ENCODE measurements around the gene CLEC16A. TPM values are rescaled to one million over a fixed set of nuclear protein-coding genes. Genes with fewer than 3 reads are reported as not detected.

The CLEC16A gene
- total and polyA plus RNA-seq, 2 experiments from 2014 or later: 9.9 to 24.1 TPM

DNA sequence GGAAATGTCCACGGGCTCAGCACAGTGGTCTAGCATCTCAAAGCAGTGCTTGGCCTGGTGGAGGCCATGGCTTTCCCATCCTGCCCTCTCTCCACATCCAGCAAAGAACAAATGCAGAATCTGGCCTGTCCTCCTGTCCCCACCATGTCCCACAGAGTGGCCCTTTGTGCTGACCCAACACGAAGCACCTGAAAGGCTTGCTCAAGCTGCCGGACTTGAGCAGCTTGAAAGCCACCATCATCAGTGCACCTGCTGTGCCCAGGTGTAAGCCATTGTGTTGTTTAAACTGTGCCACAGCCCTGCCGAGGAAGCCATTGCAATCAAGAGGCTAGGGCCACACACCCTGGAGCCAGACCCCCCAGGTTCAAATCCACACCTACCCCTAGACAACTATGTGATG is 196.1 kb downstream of the CLEC16A start:
- no peaks in the 10 kb centered on the region; the same call in 1 of the 2 replicates for H3K4me1 ChIP-seq (ENCODE audit: insufficient read depth)
- H3K4me3 Mint-ChIP-seq: no peak overlapping the region

DNA sequence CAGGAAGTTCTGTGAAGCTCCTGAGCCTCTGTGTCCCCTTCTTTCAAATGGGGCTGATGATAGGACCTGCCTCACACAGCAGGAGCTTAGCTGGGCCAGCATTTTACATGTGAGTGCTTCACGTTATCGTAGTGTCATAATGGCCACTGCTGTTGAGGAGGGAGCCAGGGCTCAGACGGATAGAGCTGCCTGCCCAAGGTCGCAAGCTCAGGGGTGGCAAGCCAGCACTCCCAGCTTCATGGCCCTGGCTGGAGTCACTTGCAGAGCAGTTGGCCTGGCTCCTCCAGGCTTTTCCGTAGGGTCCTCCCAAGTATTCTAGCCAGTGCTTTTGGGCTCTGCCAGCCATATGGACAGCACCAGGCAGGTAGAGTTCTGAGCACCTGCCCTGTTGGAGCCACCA is 196.5 kb downstream of the CLEC16A start:
- Mint-ChIP-seq H3K27me3 (ENCODE audit: insufficient read depth, low read depth, poor library complexity) (no peaks in the 10 kb centered on the region), H3K27ac (no peak overlapping the region)
- no peak for DNase-seq (ENCODE audit: low spot score)

More for the DNA sequence above, 196.1 kb downstream of the CLEC16A start:
- no peaks in the 10 kb centered on the region for H3K27me3 ChIP-seq (ENCODE audit: insufficient read depth)
- no peak overlapping the region for H3K27ac ChIP-seq (ENCODE audit: low read depth)
- peaks cover 3% of the 10 kb centered on the region; the same call in 1 of the 2 replicates for H3K9me2 ChIP-seq (ENCODE audit: insufficient read depth)
- Mint-ChIP-seq H3K27me3 (ENCODE audit: insufficient read depth, low read depth, poor library complexity) (no peaks in the 10 kb centered on the region), H3K4me1 (peaks cover 26% of the 10 kb centered on the region), H3K9me3 (no peaks in the 10 kb centered on the region), H3K27ac (peak overlapping the region; percentile 91; the same call in 1 of the 2 replicates), H3K36me3 (ENCODE audit: low read depth) (no peaks in the 10 kb centered on the region)
- no peak overlapping the region for H2AFZ ChIP-seq
- ATAC-seq (no peak; the same call in 2 of the 3 replicates), DNase-seq (ENCODE audit: low spot score) (no peak)
- no peaks in the 10 kb centered on the region; the same call in 1 of the 2 replicates for H3K36me3 ChIP-seq (ENCODE audit: insufficient read depth)
- H3K4me2 ChIP-seq: no peak overlapping the region
- no peaks in the 10 kb centered on the region for H3K79me2 ChIP-seq (replicated peaks; ENCODE audit: insufficient read depth)
- TF ChIP-seq EZH2 (IDR thresholded peaks at IDR 0.05; ENCODE audit: low read depth, unreplicated experiment): no peak
- TF ChIP-seq, protein P1, sequence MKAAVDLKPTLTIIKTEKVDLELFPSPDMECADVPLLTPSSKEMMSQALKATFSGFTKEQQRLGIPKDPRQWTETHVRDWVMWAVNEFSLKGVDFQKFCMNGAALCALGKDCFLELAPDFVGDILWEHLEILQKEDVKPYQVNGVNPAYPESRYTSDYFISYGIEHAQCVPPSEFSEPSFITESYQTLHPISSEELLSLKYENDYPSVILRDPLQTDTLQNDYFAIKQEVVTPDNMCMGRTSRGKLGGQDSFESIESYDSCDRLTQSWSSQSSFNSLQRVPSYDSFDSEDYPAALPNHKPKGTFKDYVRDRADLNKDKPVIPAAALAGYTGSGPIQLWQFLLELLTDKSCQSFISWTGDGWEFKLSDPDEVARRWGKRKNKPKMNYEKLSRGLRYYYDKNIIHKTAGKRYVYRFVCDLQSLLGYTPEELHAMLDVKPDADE (IDR thresholded peaks at IDR 0.05): no peak
- TF ChIP-seq, protein P2, sequence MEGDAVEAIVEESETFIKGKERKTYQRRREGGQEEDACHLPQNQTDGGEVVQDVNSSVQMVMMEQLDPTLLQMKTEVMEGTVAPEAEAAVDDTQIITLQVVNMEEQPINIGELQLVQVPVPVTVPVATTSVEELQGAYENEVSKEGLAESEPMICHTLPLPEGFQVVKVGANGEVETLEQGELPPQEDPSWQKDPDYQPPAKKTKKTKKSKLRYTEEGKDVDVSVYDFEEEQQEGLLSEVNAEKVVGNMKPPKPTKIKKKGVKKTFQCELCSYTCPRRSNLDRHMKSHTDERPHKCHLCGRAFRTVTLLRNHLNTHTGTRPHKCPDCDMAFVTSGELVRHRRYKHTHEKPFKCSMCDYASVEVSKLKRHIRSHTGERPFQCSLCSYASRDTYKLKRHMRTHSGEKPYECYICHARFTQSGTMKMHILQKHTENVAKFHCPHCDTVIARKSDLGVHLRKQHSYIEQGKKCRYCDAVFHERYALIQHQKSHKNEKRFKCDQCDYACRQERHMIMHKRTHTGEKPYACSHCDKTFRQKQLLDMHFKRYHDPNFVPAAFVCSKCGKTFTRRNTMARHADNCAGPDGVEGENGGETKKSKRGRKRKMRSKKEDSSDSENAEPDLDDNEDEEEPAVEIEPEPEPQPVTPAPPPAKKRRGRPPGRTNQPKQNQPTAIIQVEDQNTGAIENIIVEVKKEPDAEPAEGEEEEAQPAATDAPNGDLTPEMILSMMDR (conservative IDR thresholded peaks at IDR 0.05; ENCODE audit: low read depth in 2 of 2): no peak
- H3F3A ChIP-seq (replicated peaks; ENCODE audit: low read depth): no peaks in the 10 kb centered on the region
- H4K20me1 ChIP-seq (replicated peaks; ENCODE audit: insufficient read depth): no peaks in the 10 kb centered on the region
- H3K4me3 ChIP-seq: no peak overlapping the region

More for the DNA sequence above, 196.5 kb downstream of the CLEC16A start:
- Histone ChIP-seq H3K27ac (ENCODE audit: low read depth) (no peak overlapping the region), H3K4me2 (no peak overlapping the region), H4K20me1 (replicated peaks; ENCODE audit: insufficient read depth) (no peaks in the 10 kb centered on the region), H3K4me1 (ENCODE audit: insufficient read depth) (no peaks in the 10 kb centered on the region; the same call in 1 of the 2 replicates), H3K9me2 (ENCODE audit: insufficient read depth) (peaks cover 3% of the 10 kb centered on the region; the same call in 1 of the 2 replicates), H3K79me2 (replicated peaks; ENCODE audit: insufficient read depth) (no peaks in the 10 kb centered on the region), H3K4me3 (no peak overlapping the region), H3K36me3 (ENCODE audit: insufficient read depth) (no peaks in the 10 kb centered on the region; the same call in 1 of the 2 replicates), H3K27me3 (ENCODE audit: insufficient read depth) (no peaks in the 10 kb centered on the region), H2AFZ (no peak overlapping the region), H3F3A (replicated peaks; ENCODE audit: low read depth) (no peaks in the 10 kb centered on the region)
- Mint-ChIP-seq H3K36me3 (ENCODE audit: low read depth) (no peaks in the 10 kb centered on the region), H3K4me1 (peaks cover 26% of the 10 kb centered on the region), H3K4me3 (no peak overlapping the region), H3K9me3 (no peaks in the 10 kb centered on the region)
- TF ChIP-seq, protein P2 (conservative IDR thresholded peaks at IDR 0.05; ENCODE audit: low read depth in 2 of 2): no peak
- TF ChIP-seq, protein P3, sequence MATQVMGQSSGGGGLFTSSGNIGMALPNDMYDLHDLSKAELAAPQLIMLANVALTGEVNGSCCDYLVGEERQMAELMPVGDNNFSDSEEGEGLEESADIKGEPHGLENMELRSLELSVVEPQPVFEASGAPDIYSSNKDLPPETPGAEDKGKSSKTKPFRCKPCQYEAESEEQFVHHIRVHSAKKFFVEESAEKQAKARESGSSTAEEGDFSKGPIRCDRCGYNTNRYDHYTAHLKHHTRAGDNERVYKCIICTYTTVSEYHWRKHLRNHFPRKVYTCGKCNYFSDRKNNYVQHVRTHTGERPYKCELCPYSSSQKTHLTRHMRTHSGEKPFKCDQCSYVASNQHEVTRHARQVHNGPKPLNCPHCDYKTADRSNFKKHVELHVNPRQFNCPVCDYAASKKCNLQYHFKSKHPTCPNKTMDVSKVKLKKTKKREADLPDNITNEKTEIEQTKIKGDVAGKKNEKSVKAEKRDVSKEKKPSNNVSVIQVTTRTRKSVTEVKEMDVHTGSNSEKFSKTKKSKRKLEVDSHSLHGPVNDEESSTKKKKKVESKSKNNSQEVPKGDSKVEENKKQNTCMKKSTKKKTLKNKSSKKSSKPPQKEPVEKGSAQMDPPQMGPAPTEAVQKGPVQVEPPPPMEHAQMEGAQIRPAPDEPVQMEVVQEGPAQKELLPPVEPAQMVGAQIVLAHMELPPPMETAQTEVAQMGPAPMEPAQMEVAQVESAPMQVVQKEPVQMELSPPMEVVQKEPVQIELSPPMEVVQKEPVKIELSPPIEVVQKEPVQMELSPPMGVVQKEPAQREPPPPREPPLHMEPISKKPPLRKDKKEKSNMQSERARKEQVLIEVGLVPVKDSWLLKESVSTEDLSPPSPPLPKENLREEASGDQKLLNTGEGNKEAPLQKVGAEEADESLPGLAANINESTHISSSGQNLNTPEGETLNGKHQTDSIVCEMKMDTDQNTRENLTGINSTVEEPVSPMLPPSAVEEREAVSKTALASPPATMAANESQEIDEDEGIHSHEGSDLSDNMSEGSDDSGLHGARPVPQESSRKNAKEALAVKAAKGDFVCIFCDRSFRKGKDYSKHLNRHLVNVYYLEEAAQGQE (IDR thresholded peaks at IDR 0.05; ENCODE audit: unreplicated experiment): no peak
- ATAC-seq: no peak

Measured in GM23338 (cell line).